OCI-LY1 (cell line): ENCODE results near the gene MAIP1.

ENCODE experiments used
- CTCF ChIP-seq: fragments of 200-600 bp; sonication (generic), shearing (Covaris generic); IDR thresholded peaks from 2 replicates; pipeline ENCODE4 v1.5.1; 2017; ENCODE audit warnings: mild to moderate bottlenecking, antibody characterized with exemption, low read length, moderate library complexity, mixed read lengths
- EZH2 ChIP-seq: fragments of 200-600 bp; sonication (generic), shearing (Covaris generic); IDR thresholded peaks from 2 replicates; pipeline ENCODE4 v1.8.0; 2017; ENCODE audit warnings: borderline replicate concordance, mixed run types, mild to moderate bottlenecking, antibody characterized with exemption, low read length, moderate library complexity, mixed read lengths

GRCh38 chr2:199975273-199975895 lies 20.0 kb downstream of the MAIP1 start:
- TF ChIP-seq CTCF (no peak), EZH2 (no peak)
